A549 (cell line): ENCODE results near the gene GZMB. TPM values are rescaled to one million over a fixed set of nuclear protein-coding genes. Genes with fewer than 3 reads are reported as not detected.

ENCODE experiments used
- ATAC-seq, 2 experiments: fragments of 200-7000 bp in 1 of 2; fragments of >200 bp in 1 of 2; cut with Nextera tagmentation in 1 of 2; cut with Tn5 transposase in 1 of 2; 3 replicates each; pipeline versions ENCODE4 v1.8.0 to v1.9.1; 2018 to 2020; ENCODE audit warnings: mild to moderate bottlenecking in 1 of 2, moderate library complexity in 1 of 2
- CTCF ChIA-PET: fragments of 300-600 bp; sonication (Branson Sonifier 250); formaldehyde crosslinking; extraction: SDS; loops from one replicate; lab custom pipeline; 2021; ENCODE audit warnings: antibody characterized with exemption, inconsistent platforms; lab: Yijun Ruan, JAX
- POLR2A ChIA-PET: fragments of 350-600 bp; formaldehyde crosslinking; extraction: SDS; loops from one replicate; lab custom pipeline; 2021; ENCODE audit warnings: antibody characterized with exemption, inconsistent platforms; lab: Yijun Ruan, JAX
- DNase-seq, 2 experiments: peaks; one replicate each; pipeline versions ENCODE4 v3.0.0 to v3.0.0-alpha.2; 2011 to 2016; ENCODE audit warnings: low read depth in 1 of 2, low spot score in 1 of 2
- FAIRE-seq: peaks from 2 replicates; lab custom pipeline; 2011; peaks lifted over from hg19 to GRCh38; lab: Jason Lieb, UNC
- H3K27ac ChIP-seq, 2 experiments: fragments of >200 bp; sonication (Bioruptor Twin); formaldehyde crosslinking; 3 replicates each; pipeline ENCODE4 v1.5.1; 2016 to 2017
- H3K4me1 ChIP-seq: fragments of >200 bp; sonication (Bioruptor Twin); formaldehyde crosslinking; 3 replicates; pipeline ENCODE4 v1.6.1; 2016
- H3K4me2 ChIP-seq: fragments of >200 bp; sonication (Bioruptor Twin); formaldehyde crosslinking; 3 replicates; pipeline ENCODE4 v1.6.1; 2016
- H3K4me3 ChIP-seq: fragments of >200 bp; sonication (Bioruptor Twin); formaldehyde crosslinking; 3 replicates; pipeline ENCODE4 v1.5.1; 2016
- H3K9me3 ChIP-seq: fragments of >200 bp; sonication (Bioruptor Twin); formaldehyde crosslinking; 3 replicates; pipeline ENCODE4 v1.6.1; 2016
- ATOH8 ChIP-seq: fragments of 250-450 bp; sonication (Bioruptor Pico); IDR thresholded peaks from 2 replicates; pipeline ENCODE4 v1.5.0; 2020; ENCODE audit warnings: low read depth, mild to moderate bottlenecking, moderate library complexity
- BCL3 ChIP-seq: fragments of >200 bp; sonication (Bioruptor Twin); formaldehyde crosslinking; IDR thresholded peaks from 3 replicates; pipeline ENCODE4 v1.6.1; 2016
- BHLHE40 ChIP-seq: IDR thresholded peaks from 2 replicates; pipeline ENCODE4 v1.6.1; 2012; ENCODE audit warnings: low read depth, low read length, inconsistent platforms
- CBX2 ChIP-seq: fragments of 200-600 bp; sonication (generic); IDR thresholded peaks from 2 replicates; pipeline ENCODE4 v1.6.1; 2016; ENCODE audit warnings: low read depth, mild to moderate bottlenecking, borderline replicate concordance
- EHF ChIP-seq: fragments of 250-450 bp; sonication (Bioruptor Pico); IDR thresholded peaks from 2 replicates; pipeline ENCODE4 v1.5.0; 2020; ENCODE audit warnings: mild to moderate bottlenecking
- EHMT2 ChIP-seq: fragments of 200-600 bp; sonication (generic); IDR thresholded peaks from 2 replicates; pipeline ENCODE4 v1.6.1; 2016; ENCODE audit warnings: antibody characterized with exemption, low read depth, mild to moderate bottlenecking, moderate library complexity
- EP300 ChIP-seq, 2 experiments: fragments of >200 bp; sonication (Bioruptor Twin); formaldehyde crosslinking; IDR thresholded peaks; 2 replicates in 1 of 2; 3 replicates in 1 of 2; pipeline ENCODE4 v1.6.1; 2016 to 2017
- ESRRA ChIP-seq: fragments of 150-350 bp; IDR thresholded peaks from 2 replicates; pipeline ENCODE4 v1.6.1; 2014; ENCODE audit warnings: mild to moderate bottlenecking, low read length, borderline replicate concordance
- FOSB ChIP-seq: fragments of 250-450 bp; sonication (Bioruptor Pico); IDR thresholded peaks from 2 replicates; pipeline ENCODE4 v1.5.0; 2020; ENCODE audit warnings: mild to moderate bottlenecking, moderate library complexity
- FOSL2 ChIP-seq, 2 experiments: fragments of 450-650 bp in 1 of 2; fragments of >200 bp in 1 of 2; sonication (Bioruptor Twin) in 1 of 2; formaldehyde crosslinking; IDR thresholded peaks; 2 replicates each; pipeline versions ENCODE4 v1.5.0 to v1.6.1; 2016 to 2020; ENCODE audit warnings: mild to moderate bottlenecking in 1 of 2, moderate library complexity in 1 of 2
- HDAC2 ChIP-seq: fragments of 200-600 bp; sonication (generic); IDR thresholded peaks from 2 replicates; pipeline ENCODE4 v1.6.1; 2016
- HMGXB4 ChIP-seq: fragments of 250-450 bp; sonication (Bioruptor Pico); IDR thresholded peaks from 2 replicates; pipeline ENCODE4 v1.5.0; 2021; ENCODE audit warnings: mild to moderate bottlenecking, moderate library complexity, borderline replicate concordance
- HOXB5 ChIP-seq: fragments of 250-450 bp; sonication (Bioruptor Pico); IDR thresholded peaks from 2 replicates; pipeline ENCODE4 v1.5.0; 2020; ENCODE audit warnings: mild to moderate bottlenecking, moderate library complexity
- MAFK ChIP-seq: fragments of 450-650 bp; IDR thresholded peaks from 2 replicates; pipeline ENCODE4 v1.6.1; 2014; ENCODE audit not compliant: partially characterized antibody
- MAX ChIP-seq: IDR thresholded peaks from 2 replicates; pipeline ENCODE4 v1.6.1; 2012
- MAZ ChIP-seq: fragments of 150-350 bp; IDR thresholded peaks from 2 replicates; pipeline ENCODE4 v1.6.1; 2014; ENCODE audit warnings: antibody characterized with exemption, low read depth, low read length, borderline replicate concordance
- NFE2L2 ChIP-seq: fragments of 150-350 bp; conservative IDR thresholded peaks from 2 replicates; pipeline ENCODE4 v1.6.1; 2014; ENCODE audit warnings: low read length
- REST ChIP-seq: fragments of 200-600 bp; sonication (generic); IDR thresholded peaks from 2 replicates; pipeline ENCODE4 v1.6.1; 2016; ENCODE audit warnings: antibody characterized with exemption, mild to moderate bottlenecking, moderate library complexity
- RFX5 ChIP-seq: fragments of 450-650 bp; IDR thresholded peaks from 2 replicates; pipeline ENCODE4 v1.7.1; 2014; ENCODE audit warnings: antibody characterized with exemption, mild to moderate bottlenecking, moderate library complexity
- TP53 ChIP-seq: fragments of 250-450 bp; sonication (Bioruptor Pico); IDR thresholded peaks from 2 replicates; pipeline ENCODE4 v1.5.0; 2021; ENCODE audit warnings: mild to moderate bottlenecking, moderate library complexity
- ZNF302 ChIP-seq: fragments of 250-450 bp; sonication (Bioruptor Pico); IDR thresholded peaks from 2 replicates; pipeline ENCODE4 v1.9.0; 2021; ENCODE audit warnings: inconsistent platforms, mild to moderate bottlenecking, moderate library complexity
- WGBS: methylation state at CpG from one replicate; pipeline ENCODE4 v1.1.6; 2017; ENCODE audit errors: missing lambda C conversion rate; 5-methylcytosine and 5-hydroxymethylcytosine counted together
- polyA plus RNA-seq, 4 experiments: library from polyadenylated mRNA; depleted of rRNA in 3 of 4; stranded (reverse); fragments of >200 nt; fragmentation: RNase III in 1 of 4; extraction: RNeasy Plus Mini Kit Qiagen cat#74134 plus additional on column Dnase treatment in 1 of 4; gene quantifications; 2 replicates in 3 of 4; 3 replicates in 1 of 4; pipeline ENCODE4 v1.2.3, GENCODE V29; 2011 to 2017

The GZMB gene
- polyA plus RNA-seq, 2 of the 4 experiments (the other 2 are of a cell fraction): not detected

GRCh38 chr14:24639270-24639669, 5.3 kb upstream of the GZMB start:
- DNase-seq (no peak), ATAC-seq (no peak), FAIRE-seq (no peak)
- ChIA-PET POLR2A (no interaction called here), CTCF (no interaction called here)
- TF ChIP-seq HDAC2 (no peak), BHLHE40 (no peak), EHMT2 (no peak), NFE2L2 (no peak), FOSB (no peak), RFX5 (no peak)
- Histone ChIP-seq H3K9me3 (no peaks in the 10 kb centered on the region), H3K4me1 (no peaks in the 10 kb centered on the region), H3K27ac (no peak overlapping the region), H3K4me2 (no peak overlapping the region), H3K4me3 (no peak overlapping the region)
- 33% methylated on average over 3 of the region's 3 CpGs for WGBS

GRCh38 chr14:24633353-24633752, 637 bp downstream of the GZMB start:
- no peak overlapping the region for H3K4me2 ChIP-seq
- CTCF ChIA-PET: no interaction called here

More at GRCh38 chr14:24633353-24633752, 637 bp downstream of the GZMB start:
- no peak overlapping the region for H3K4me3 ChIP-seq
- POLR2A ChIA-PET: no interaction called here
- FAIRE-seq (no peak), DNase-seq (no peak), ATAC-seq (no peak)
- H3K27ac ChIP-seq: no peak overlapping the region
- TF ChIP-seq HMGXB4 (no peak), CBX2 (no peak), EP300 (IDR thresholded peaks at IDR 0.05) (no peak), ZNF302 (CRISPR knock-in tag) (no peak), ESRRA (no peak), BHLHE40 (no peak), ATOH8 (no peak), REST (no peak), MAX (no peak), EHMT2 (no peak), BCL3 (no peak), EHF (CRISPR knock-in tag) (no peak), TP53 (CRISPR knock-in tag) (no peak), RFX5 (no peak), FOSL2 (IDR thresholded peaks at IDR 0.05) (no peak), FOSL2 (CRISPR knock-in tag; IDR thresholded peaks at IDR 0.05) (no peak), HOXB5 (CRISPR knock-in tag) (no peak), MAZ (no peak), MAFK (no peak)
- 11% methylated on average over 1 of the region's 1 CpG for WGBS
- H3K4me1 ChIP-seq: no peaks in the 10 kb centered on the region
- no peaks in the 10 kb centered on the region for H3K9me3 ChIP-seq
